Pancreas (tissue), 10 donors: ENCODE data around the gene ANKRD34A. TPM values are rescaled to one million over a fixed set of nuclear protein-coding genes. Genes with fewer than 3 reads are reported as not detected.

Experiments
- ATAC-seq, 4 donors: fragments of 200-7000 bp; cut with Tn5 transposase; one replicate each; pipeline versions ENCODE4 v1.8.0 to v1.9.1; 2020; ENCODE audit warnings: mild to moderate bottlenecking in 4 of 4, moderate library complexity in 4 of 4
- DNase-seq, 6 donors: peaks; one replicate each; pipeline ENCODE4 v3.0.0-alpha.2; 2020
- FAIRE-seq: peaks from 2 replicates; lab custom pipeline; 2012; peaks lifted over from hg19 to GRCh38; lab: Jason Lieb, UNC
- H3K27ac ChIP-seq, 4 donors: fragments of 200-600 bp; sonication (generic); 1 replicate in 3 of 4; 2 replicates in 1 of 4; pipeline versions ENCODE4 v1.5.0 to v1.8.0; 2020
- H3K27me3 ChIP-seq, 4 donors: fragments of 200-600 bp; one replicate each; pipeline ENCODE4 v1.8.0; 2021
- H3K36me3 ChIP-seq, 3 donors: fragments of 200-600 bp; sonication (generic) in 1 of 3; one replicate each; pipeline versions ENCODE4 v1.5.0 to v1.8.0; 2020 to 2021
- H3K4me1 ChIP-seq, 3 donors: fragments of 200-600 bp; one replicate each; pipeline ENCODE4 v1.8.0; 2021
- H3K4me3 ChIP-seq, 4 donors: fragments of 200-600 bp; sonication (generic) in 2 of 4; one replicate each; pipeline versions ENCODE4 v1.5.0 to v1.8.0; 2020 to 2021
- H3K9me3 ChIP-seq, 4 donors: fragments of 200-600 bp; one replicate each; pipeline ENCODE4 v1.8.0; 2021
- WGBS, 2 donors: extraction: QIAGEN DNeasy Blood & Tissue Kit; methylation state at CpG; one replicate each; pipeline ENCODE4 v1.1.7; 2013; 5-methylcytosine and 5-hydroxymethylcytosine counted together
- intact Hi-C, 3 donors: fragments of 100-400 bp; cut with DNase I; formaldehyde crosslinking; loops; one replicate each; pipeline versions ENCODE4 v1.11.1 to v1.14.2; 2022
- polyA plus RNA-seq, 2 donors: library from polyadenylated mRNA; stranded (reverse); fragments of 200-250 nt; gene quantifications; one replicate each; pipeline ENCODE4 v1.2.3, GENCODE V29; 2013
- total RNA-seq, 6 donors: library from RNA; stranded (reverse); fragmentation: NEBNext Ultra II Directional in 4 of 6; extraction: Animal tissue kit (Norgen Biotek cat#: 25700) in 4 of 6; gene quantifications; one replicate each; pipeline versions ENCODE4 v1.2.1 to v1.2.4, GENCODE V29; 2021 to 2023
- TF ChIP-seq, protein P1 (sequence below), 4 donors: fragments of 200-600 bp; sonication (generic) in 3 of 4; IDR thresholded peaks; one replicate each; pipeline versions ENCODE4 v1.5.0 to v1.8.0; 2021; ENCODE audit warnings: antibody characterized with exemption in 4 of 4
- donor health status: healthy with polysubstance abuse.
- donor health status: DM: no; HTN: no; CAD: no; lungs with moderate emphysema.
- donor health status: DM: no; HTN: no; CAD: no.
- donor health status: control.
- donor health status: control.
- donor health status: Bipolar disorder and iron deficiency.
- donor health status: DM: yes; HTN: yes; CAD: no.
- donor health status: DM: no; HTN: no; CAD: no.
- donor health status: DM: no; HTN: no; CAD: no.
- donor health status: DM: yes; HTN: yes; CAD: no.

Gene ANKRD34A
- total and polyA plus RNA-seq, 8 donors = 0.04 to 0.38 (median 0.23) TPM

DNA sequence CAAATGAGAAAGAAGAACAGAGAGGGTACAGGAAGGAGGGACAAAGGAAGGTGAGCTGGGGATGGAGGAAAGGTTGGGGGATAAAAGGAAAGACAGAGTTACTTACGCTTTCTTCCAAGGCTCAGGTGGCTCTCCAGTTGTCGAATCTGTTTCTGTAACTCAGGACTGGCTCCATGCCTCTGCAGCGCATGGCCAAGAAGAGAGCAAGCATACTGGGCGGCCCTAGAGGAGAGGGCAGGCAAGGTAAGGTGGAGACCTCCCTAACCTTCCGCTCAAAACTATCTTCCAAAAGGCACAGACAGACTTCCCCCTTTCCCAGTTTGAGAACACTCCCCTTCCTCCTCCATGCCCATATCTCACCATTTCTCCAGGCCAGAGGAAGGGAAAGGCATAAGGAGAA lies 46.8 kb downstream of the ANKRD34A start:
- H3K4me1 ChIP-seq = peaks cover 0 to 13% (median 6%) of the 10 kb centered on the region in 3 donors
- FAIRE-seq (no peak), DNase-seq (no peak), ATAC-seq (no peak)
- H3K36me3 ChIP-seq = peaks cover 0 to 7% (median 0%) of the 10 kb centered on the region in 3 donors
- H3K27ac ChIP-seq = no peak overlapping the region
- 43 to 53% methylated on average over 5 of the region's 5 CpGs for WGBS, 2 donors
- H3K4me3 ChIP-seq = peak overlapping the region; percentile 62 to 96 (median 87)
- H3K9me3 ChIP-seq = no peaks in the 10 kb centered on the region
- intact Hi-C loops = no loop called here
- TF ChIP-seq, protein P1, sequence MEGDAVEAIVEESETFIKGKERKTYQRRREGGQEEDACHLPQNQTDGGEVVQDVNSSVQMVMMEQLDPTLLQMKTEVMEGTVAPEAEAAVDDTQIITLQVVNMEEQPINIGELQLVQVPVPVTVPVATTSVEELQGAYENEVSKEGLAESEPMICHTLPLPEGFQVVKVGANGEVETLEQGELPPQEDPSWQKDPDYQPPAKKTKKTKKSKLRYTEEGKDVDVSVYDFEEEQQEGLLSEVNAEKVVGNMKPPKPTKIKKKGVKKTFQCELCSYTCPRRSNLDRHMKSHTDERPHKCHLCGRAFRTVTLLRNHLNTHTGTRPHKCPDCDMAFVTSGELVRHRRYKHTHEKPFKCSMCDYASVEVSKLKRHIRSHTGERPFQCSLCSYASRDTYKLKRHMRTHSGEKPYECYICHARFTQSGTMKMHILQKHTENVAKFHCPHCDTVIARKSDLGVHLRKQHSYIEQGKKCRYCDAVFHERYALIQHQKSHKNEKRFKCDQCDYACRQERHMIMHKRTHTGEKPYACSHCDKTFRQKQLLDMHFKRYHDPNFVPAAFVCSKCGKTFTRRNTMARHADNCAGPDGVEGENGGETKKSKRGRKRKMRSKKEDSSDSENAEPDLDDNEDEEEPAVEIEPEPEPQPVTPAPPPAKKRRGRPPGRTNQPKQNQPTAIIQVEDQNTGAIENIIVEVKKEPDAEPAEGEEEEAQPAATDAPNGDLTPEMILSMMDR (IDR thresholded peaks at IDR 0.05) = no peak
- no peaks in the 10 kb centered on the region for H3K27me3 ChIP-seq

- peaks cover 0 to 13% (median 6%) of the 10 kb centered on the region in 3 donors for H3K4me1 ChIP-seq
- H3K9me3 ChIP-seq = no peaks in the 10 kb centered on the region
- intact Hi-C loops = no loop called here
- H3K27me3 ChIP-seq = no peaks in the 10 kb centered on the region
- no peak for FAIRE-seq
- TF ChIP-seq, protein P1 (IDR thresholded peaks at IDR 0.05) = no peak
- 64 to 68% methylated on average over 5 of the region's 5 CpGs for WGBS, 2 donors
- no peak for DNase-seq
- H3K27ac ChIP-seq = no peak overlapping the region
- no peak for ATAC-seq
- H3K36me3 ChIP-seq = peaks cover 0 to 13% (median 5%) of the 10 kb centered on the region in 3 donors
- peak overlapping the region in 1 of 4 donors; percentile 96 for H3K4me3 ChIP-seq
Observed at GRCh38 chr1:145916745-145917144, 47.6 kb downstream of the ANKRD34A start.

DNA sequence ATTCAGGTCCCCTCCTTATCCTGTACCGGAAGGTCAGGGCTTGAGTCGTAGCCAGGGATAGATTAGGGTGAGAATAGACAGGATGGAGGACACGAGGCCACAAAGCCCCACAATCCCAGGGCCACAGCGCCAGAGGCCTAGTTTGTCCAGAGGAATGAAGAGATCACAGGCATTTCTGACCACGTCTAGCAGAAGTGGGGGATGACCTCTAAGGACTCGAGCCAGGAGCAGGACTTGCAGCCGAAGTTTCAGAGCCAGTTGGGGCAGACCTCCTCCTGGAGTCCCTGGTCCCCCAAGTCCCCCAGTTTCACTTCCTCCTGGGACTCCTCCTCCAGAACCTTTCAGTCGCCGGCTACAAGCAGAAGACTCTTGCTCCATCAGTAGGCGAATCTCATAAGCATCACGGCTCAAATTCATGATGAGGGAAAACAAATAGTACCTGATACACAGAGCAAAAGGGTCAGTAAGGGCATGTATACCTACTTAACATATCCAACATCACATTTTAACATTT lies 52.2 kb downstream of the ANKRD34A start:
- TF ChIP-seq, protein P1 (IDR thresholded peaks at IDR 0.05) = no peak
- no peaks in the 10 kb centered on the region for H3K9me3 ChIP-seq
- H3K4me1 ChIP-seq = peaks cover 0 to 2% (median 0%) of the 10 kb centered on the region in 3 donors
- DNase-seq = no peak
- H3K27ac ChIP-seq = no peak overlapping the region
- peaks cover 0 to 18% (median 5%) of the 10 kb centered on the region in 3 donors for H3K36me3 ChIP-seq
- intact Hi-C loops = no loop called here
- no peaks in the 10 kb centered on the region for H3K27me3 ChIP-seq
- no peak for FAIRE-seq
- ATAC-seq = no peak
- WGBS, 2 donors = 65 to 68% methylated on average over 11 of the region's 11 CpGs
- no peak overlapping the region for H3K4me3 ChIP-seq

Other genes starting within 250 kb of the ANKRD34A start
- under 1 TPM in 2 of 6 donors, not detected in 4; 0.12 to 0.15 TPM for gene CD160, start 245.1 kb downstream of the ANKRD34A start, total RNA-seq
- gene CD160, start 245.1 kb downstream of the ANKRD34A start, polyA plus RNA-seq = under 1 TPM in 1 of 2 donors, not detected in 1; 0.02 TPM
- 1 to 10 TPM; 4.9 to 8.1 (median 5.9) TPM for gene RNF115, start 140.5 kb downstream of the ANKRD34A start, total RNA-seq
- 1 to 10 TPM; 5.1 to 8.0 TPM for gene RNF115, start 140.5 kb downstream of the ANKRD34A start, polyA plus RNA-seq
- 10 to 100 TPM; 11.9 to 16.2 (median 14.6) TPM for gene POLR3C, start 140.4 kb downstream of the ANKRD34A start, total RNA-seq
- 10 to 100 TPM in 1 of 2 donors, 1 to 10 TPM in 1; 7.6 to 13.9 TPM for gene POLR3C, start 140.4 kb downstream of the ANKRD34A start, polyA plus RNA-seq
- gene NUDT17, start 118.9 kb downstream of the ANKRD34A start, total RNA-seq = 1 to 10 TPM; 1.0 to 2.6 (median 1.7) TPM
- 1 to 10 TPM; 2.6 to 3.6 TPM for gene NUDT17, start 118.9 kb downstream of the ANKRD34A start, polyA plus RNA-seq
- 10 to 100 TPM in 2 of 6 donors, 1 to 10 TPM in 4; 8.9 to 16.4 (median 10.0) TPM for gene PIAS3, start 105.5 kb downstream of the ANKRD34A start, total RNA-seq
- gene PIAS3, start 105.5 kb downstream of the ANKRD34A start, polyA plus RNA-seq = 10 to 100 TPM; 21.9 to 26.7 TPM
- gene ANKRD35, start 78.7 kb downstream of the ANKRD34A start, total RNA-seq = under 1 TPM; 0.04 to 0.50 (median 0.26) TPM
- gene ANKRD35, start 78.7 kb downstream of the ANKRD34A start, polyA plus RNA-seq = under 1 TPM; 0.59 to 0.68 TPM
- 1 to 10 TPM in 3 of 6 donors, under 1 TPM in 3; 0.12 to 1.3 (median 0.82) TPM for gene ITGA10, start 54.5 kb downstream of the ANKRD34A start, total RNA-seq
- gene ITGA10, start 54.5 kb downstream of the ANKRD34A start, polyA plus RNA-seq = 1 to 10 TPM; 3.5 to 7.4 TPM
- 10 to 100 TPM; 11.0 to 15.5 (median 12.5) TPM for gene PEX11B, start 45.9 kb downstream of the ANKRD34A start, total RNA-seq
- gene PEX11B, start 45.9 kb downstream of the ANKRD34A start, polyA plus RNA-seq = 10 to 100 TPM; 10.7 to 21.9 TPM
- 10 to 100 TPM; 29.5 to 55.0 (median 49.1) TPM for gene RBM8A, start 37.1 kb downstream of the ANKRD34A start, total RNA-seq
- 10 to 100 TPM; 32.0 to 57.9 TPM for gene RBM8A, start 37.1 kb downstream of the ANKRD34A start, polyA plus RNA-seq
- gene LIX1L, start 6.6 kb downstream of the ANKRD34A start, total RNA-seq = 10 to 100 TPM in 1 of 6 donors, 1 to 10 TPM in 5; 3.3 to 10.3 (median 5.8) TPM
- gene LIX1L, start 6.6 kb downstream of the ANKRD34A start, polyA plus RNA-seq = 1 to 10 TPM; 2.9 to 6.8 TPM
- 10 to 100 TPM in 1 of 6 donors, 1 to 10 TPM in 5; 3.9 to 10.8 (median 5.7) TPM for gene POLR3GL, start 115 bp upstream of the ANKRD34A start, total RNA-seq
- gene POLR3GL, start 115 bp upstream of the ANKRD34A start, polyA plus RNA-seq = 10 to 100 TPM; 14.6 to 27.6 TPM
- 100 to 1,000 TPM; 167 to 491 (median 295) TPM for gene TXNIP, start 32.0 kb upstream of the ANKRD34A start, total RNA-seq
- 100 to 1,000 TPM; 105 to 224 TPM for gene TXNIP, start 32.0 kb upstream of the ANKRD34A start, polyA plus RNA-seq
- gene HJV, start 57.2 kb upstream of the ANKRD34A start, total RNA-seq = not detected
- under 1 TPM in 1 of 2 donors, not detected in 1; 0.07 TPM for gene HJV, start 57.2 kb upstream of the ANKRD34A start, polyA plus RNA-seq
- gene NBPF10, start 180.2 kb upstream of the ANKRD34A start, total RNA-seq = 1 to 10 TPM in 5 of 6 donors, under 1 TPM in 1; 0.86 to 3.0 (median 1.4) TPM
- under 1 TPM; 0.65 to 0.85 TPM for gene NBPF10, start 180.2 kb upstream of the ANKRD34A start, polyA plus RNA-seq